ENCODE data around the gene TRIM39.
A peak's percentile ranks its signal among the peaks of the same experiment; 100 is the strongest.

The TRIM39 gene

DNA sequence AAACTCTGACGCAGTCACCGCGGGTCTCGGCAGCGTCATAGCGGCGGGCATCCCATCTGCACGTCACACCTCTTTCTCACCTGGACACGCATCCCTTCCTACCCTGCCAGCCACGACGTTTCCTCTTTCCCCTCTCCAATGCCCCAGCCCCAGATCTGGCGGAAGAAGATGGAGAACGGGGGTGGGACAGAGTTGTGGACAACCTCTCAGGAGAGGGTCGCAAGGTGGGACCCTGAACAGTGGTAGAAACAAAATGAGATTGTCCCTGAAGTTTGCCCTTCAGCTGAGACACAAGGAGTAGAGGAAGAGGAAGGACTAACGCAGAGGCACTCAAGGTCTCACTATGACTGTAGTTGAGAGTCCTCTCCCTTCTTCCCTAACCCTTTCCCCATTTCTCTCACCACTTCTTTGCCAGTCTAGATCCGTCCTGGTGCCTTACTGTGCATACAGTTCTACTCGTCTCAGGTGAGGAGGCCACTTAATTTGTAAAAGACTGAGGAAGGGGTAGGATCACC lies 562 bp downstream of the TRIM39 start:
- DNase-seq (ENCODE audit: low read depth in 1 of 2, low spot score in 1 of 2): no peak

DNA sequence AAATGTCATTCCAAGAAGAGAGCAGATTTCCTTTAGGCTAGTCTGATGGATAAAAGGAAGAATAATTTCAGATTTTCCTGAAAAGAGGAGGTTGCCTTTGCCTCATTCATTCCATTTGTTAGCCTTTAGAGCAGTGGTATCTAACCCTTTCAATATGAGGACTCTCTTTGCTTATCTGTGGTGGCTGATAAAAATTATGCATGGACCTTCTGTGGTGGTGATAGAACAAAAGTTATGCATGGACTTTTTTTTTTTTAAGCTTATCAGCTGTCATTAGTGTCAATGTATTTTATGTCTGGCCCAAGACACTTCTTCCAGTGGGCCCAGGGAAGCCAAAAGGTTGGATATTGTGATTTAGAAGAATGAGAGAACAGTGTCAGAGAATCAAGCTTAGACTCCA lies 1.7 kb downstream of the TRIM39 start:
- no peak for DNase-seq (ENCODE audit: low read depth in 1 of 2, low spot score in 1 of 2)

DNA sequence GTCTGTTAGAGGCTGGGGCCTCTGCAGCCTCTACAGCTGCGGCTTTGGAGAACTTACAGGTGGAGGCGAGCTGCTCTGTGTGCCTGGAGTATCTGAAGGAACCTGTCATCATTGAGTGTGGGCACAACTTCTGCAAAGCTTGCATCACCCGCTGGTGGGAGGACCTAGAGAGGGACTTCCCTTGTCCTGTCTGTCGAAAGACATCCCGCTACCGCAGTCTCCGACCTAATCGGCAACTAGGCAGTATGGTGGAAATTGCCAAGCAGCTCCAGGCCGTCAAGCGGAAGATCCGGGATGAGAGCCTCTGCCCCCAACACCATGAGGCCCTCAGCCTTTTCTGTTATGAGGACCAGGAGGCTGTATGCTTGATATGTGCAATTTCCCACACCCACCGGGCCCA lies 2.6 kb downstream of the TRIM39 start:
- no peak for DNase-seq (ENCODE audit: low read depth in 1 of 2, low spot score in 1 of 2)

DNA sequence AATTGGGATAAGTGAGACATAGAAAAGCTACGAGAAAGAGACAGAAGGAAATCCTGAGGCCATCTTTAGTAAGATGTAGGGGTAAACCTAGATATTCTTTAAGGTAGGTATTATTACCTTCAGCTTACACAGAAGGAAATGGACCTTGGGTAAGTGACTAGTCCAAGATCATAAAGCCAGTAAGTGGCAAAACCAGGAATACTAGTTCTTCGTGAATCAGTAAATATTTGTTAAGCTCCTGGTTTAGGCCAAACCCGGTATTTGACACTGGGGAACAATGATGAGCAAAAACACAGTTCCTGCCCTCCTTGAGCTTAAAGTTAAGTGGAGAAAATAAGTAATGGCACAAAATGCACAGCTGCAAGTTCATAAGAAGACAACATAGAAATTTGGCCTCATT lies 5.3 kb downstream of the TRIM39 start:
- DNase-seq (ENCODE audit: low read depth in 1 of 2, low spot score in 1 of 2): no peak

DNA sequence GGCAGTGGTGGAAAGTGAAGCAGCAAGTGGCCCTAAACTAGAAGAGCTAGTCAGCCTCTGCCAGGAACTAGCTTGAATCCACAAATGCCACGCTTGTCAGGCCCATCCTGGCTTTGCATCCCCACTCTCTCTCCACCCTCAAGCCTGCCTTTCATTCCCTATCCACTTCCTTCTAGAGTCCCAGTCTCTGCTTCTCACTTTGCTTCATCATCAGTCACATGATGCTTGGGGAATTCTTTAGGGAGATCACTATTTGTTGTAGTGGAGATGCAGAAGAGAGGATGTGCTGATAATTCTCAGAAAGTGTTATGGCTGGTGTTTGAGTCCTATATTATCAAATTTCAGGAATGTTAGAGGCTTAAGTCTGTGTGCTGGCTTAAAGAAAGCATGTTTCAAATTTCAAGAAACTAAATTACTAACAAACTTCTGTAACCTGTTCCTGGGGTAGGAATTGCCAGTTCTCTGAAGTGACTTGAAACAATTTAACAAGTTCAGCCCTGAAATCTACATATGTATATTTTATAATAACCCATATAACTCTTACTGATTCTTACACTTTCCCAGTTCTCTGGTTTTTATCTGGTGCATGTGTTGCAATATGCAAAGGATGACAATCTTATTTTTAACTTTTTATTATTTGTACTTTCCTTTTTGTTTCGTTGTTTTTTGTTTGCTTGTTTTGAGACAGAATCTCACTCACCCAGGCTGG lies 7.5 kb downstream of the TRIM39 start:
- no peak for DNase-seq (ENCODE audit: low read depth in 1 of 2, low spot score in 1 of 2)

DNA sequence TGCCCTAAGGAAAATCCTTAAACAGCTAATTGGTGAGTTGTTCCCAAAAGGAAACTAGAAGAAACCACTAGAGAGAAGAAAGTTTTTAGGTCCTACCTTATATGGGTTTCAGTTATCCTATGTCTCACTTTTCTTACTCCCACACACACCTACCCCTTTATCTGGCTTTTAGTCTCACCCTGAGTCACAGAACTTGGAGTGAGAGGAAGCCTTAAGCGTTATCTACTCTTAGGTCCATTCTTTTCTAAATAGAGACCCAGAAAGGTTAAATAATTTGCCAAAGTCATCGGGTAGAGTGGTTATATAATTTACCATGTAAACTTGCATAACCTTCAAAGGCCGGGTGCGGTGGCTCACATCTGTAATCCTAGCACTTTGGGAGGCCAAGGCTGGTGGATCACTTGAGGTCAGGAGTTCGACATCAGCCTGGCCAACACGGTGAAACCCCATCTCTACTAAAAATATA lies 13.9 kb downstream of the TRIM39 start:
- no peak for DNase-seq (ENCODE audit: low read depth in 1 of 2, low spot score in 1 of 2)

DNA sequence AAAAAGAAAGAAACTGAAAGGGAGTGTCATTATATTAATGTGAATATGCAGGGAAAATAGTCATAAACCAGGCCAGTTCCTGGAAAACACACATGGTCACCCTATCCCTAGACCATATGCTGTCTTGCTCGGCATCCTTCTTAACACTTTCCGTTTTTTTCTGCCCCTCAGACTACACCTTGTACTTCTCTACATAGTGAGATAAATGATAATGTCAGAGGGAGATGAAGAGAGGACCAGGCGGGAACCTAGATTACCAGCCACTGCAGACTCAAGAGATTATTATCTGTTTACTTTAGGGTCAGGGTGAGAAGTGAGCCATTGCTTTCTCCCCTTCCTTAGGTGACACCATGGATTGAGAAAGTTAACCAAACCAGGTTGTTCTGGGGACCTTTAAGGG lies 14.5 kb downstream of the TRIM39 start:
- DNase-seq (ENCODE audit: low read depth in 1 of 2, low spot score in 1 of 2): no peak

DNA sequence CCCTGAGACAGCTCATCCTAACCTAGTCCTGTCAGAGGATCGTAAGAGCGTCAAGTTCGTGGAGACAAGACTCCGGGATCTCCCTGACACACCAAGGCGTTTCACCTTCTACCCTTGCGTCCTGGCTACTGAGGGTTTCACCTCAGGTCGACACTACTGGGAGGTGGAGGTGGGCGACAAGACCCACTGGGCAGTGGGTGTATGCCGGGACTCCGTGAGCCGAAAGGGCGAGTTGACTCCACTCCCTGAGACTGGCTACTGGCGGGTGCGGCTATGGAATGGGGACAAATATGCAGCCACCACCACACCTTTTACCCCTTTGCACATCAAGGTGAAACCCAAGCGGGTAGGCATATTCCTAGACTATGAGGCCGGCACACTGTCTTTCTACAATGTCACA lies 15.0 kb downstream of the TRIM39 start:
- DNase-seq (ENCODE audit: low read depth in 1 of 2, low spot score in 1 of 2): no peak

DNA sequence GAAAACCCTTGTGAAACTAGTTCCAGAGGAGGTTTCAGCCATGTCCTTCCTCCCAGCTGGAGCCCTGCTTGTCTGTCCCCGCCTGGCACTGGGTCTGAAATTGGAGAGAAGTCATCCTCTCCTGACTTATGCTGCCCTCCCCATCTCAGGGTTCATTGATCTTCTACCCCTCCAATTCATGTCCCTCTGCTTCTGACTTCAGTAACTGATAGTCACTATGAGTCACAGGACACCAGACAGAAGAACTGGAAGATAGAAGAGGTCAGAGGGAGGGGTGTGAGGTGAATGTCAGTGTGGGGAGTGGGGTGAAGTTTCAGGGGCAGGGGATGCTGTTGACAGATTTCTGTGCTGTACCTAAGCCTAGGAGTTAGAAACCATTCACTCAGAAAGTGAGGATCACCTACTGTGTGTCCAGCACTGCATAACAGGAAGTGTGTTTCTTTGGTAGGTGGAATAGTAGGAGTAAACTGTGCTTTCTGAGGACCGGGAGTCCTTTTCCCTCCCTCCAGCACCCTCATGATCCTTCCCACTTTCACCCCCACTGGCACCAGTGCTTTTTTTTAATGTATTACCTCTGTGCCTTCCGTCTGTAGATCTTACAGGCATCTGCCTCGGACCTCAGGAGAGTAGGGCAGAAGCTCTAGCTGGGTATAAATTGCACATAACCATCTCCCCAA lies 17.6 kb downstream of the TRIM39 start:
- no peak for DNase-seq (ENCODE audit: low read depth in 1 of 2, low spot score in 1 of 2)

DNA sequence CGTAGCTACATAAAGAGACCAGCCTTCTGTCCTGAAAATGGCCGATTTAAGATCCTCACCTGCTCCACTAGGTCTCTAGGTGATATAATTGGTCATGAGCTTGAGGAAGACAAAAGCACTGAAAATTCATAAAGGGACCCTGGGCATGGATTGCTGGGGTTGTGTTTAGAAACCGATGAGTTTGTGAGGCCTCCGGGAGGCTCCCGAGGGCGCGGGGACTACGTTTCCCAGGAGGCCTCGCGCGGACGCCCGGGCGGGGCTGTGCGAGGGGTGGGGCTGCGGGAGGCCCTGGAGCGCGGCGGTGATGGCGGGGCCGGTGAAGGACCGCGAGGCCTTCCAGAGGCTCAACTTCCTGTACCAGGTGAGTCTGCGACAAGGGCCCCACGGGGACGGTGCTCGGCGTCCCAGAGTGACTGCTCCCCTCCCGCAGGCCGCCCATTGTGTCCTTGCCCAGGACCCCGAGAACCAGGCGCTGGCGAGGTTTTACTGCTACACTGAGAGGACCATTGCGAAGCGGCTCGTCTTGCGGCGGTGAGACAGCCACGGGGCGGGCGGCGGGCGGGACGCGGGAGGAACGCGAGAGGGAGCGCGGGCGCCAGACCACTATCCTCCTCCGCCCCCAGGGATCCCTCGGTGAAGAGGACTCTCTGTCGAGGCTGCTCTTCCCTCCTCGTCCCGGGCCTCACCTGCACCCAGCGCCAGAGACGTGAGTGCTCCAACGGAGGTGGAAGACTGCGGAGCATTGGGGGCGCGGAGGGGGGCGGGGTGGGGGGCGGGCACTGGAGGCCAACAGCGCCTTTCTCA lies 18.3 kb downstream of the TRIM39 start, which contains the start of gene RPP21:
Gene RPP21 (plus strand): TSS at position 289 of the 804 bp plus-strand sequence. CDS start 16 bp downstream, at position 305.
- peak; percentile 79 to 80 for DNase-seq (ENCODE audit: low read depth in 1 of 2, low spot score in 1 of 2)

DNA sequence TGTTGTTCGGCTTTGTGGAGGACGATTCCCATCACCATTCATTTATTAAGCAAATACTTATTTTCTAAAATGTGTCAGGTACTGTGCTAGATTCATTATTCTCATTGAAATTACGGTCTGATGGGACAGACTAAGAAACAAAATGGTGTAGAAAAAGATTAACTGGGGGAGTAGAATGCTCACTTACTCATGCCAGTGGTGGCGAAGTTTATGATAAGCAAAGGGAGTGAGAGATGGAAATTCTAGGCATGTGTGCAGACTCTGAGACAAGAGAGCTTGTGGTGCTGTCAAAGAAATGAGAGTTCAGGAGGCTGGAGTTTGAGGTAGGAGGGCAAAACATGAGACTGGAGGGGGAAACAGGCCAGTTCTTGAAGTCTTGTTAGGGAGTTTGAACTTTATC lies 19.1 kb downstream of the TRIM39 start:
- no peak for DNase-seq (ENCODE audit: low read depth in 1 of 2, low spot score in 1 of 2)

DNA sequence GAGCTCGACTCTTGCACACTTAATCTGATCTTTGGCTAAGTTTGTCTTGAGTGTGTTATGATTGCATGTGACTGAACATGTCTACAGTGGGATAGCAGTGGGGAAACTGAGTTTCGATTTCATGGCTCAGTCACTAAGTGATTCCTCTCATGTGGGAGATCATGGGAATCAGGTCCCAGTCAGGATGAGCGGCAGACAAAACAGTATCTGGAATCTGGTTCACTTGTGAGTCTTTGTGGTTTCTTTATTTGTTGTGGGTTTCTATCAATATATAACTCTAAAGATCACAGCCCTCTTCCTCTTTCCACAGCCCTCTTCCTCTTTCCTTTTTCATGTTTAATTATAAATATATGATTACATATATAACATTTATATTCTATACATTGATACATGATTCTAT lies 22.2 kb downstream of the TRIM39 start:
- no peak for DNase-seq (ENCODE audit: low read depth in 1 of 2, low spot score in 1 of 2)

DNA sequence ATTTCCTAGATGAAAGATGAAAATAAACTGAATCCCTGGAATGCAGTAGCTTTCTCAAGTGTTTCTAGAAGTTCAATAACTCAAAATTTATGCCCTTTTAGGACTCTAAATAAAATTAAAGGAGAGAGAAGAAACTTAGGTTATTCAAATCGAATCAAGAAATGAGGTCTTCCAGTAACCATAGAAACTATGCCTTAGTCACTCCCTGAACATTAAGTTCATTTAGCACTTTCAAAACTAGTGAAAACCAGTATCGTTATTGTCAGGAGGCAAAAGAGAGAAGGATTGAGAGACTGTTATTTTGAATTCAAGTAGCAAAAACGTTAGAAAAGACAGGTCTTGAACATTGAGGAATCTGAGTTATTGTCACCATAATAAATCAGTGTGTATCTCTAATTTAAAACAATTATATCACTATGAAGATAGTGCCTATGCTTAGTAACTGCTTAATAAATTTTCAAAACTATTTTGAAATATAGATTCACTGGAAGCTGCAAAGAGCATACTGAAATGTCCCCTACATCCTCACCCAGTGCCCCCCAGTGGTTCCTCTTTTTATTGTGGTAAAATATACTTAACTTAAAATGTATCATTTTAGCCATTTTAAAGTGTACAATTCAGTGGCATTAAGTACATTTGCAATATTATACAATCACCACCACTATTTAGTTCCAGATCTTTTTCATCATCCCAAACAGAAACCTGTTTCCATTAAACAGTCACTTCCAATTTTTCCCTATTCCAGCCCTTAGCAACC lies 22.9 kb downstream of the TRIM39 start:
- DNase-seq (ENCODE audit: low read depth in 1 of 2, low spot score in 1 of 2): no peak

DNA sequence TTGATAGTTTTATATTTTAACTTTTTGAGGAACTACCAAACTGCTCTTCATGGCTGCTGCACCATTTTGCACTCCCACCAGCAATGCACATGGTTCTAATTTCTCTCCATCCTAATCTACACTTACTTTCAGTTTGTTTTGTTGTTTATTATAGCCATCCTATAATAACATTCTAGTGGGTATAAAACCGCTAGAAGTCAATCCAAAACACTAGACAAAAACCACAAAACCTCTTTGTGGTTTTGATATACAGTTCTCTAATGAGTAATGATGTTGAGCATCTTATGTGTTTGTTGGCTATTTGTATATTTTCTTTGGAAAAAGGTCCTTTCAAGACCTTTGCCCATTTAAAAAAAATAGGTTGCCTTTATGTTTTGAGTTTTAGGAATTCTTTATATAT lies 23.8 kb downstream of the TRIM39 start:
- no peak for DNase-seq (ENCODE audit: low read depth in 1 of 2, low spot score in 1 of 2)

DNA sequence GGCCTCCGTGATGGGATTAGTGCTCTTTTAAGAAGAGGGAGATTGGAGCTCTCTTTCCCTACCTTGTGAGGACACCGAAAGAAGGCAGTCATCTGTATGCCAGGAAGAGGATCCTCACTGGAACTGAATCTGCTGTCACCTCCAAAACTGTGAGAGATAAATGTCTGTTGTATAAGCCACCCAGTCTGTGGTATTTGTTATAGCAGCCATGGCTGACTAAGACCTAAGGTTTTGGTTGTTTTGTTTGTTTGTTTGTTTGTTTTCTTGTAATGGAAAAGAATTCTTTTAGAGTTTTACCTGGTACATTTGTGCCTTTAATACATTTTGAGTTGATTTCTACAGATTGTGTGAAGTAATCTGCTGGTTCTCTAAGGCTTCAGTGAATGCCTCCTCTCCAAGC lies 25.8 kb downstream of the TRIM39 start:
- no peak for DNase-seq (ENCODE audit: low read depth in 1 of 2, low spot score in 1 of 2)

DNA sequence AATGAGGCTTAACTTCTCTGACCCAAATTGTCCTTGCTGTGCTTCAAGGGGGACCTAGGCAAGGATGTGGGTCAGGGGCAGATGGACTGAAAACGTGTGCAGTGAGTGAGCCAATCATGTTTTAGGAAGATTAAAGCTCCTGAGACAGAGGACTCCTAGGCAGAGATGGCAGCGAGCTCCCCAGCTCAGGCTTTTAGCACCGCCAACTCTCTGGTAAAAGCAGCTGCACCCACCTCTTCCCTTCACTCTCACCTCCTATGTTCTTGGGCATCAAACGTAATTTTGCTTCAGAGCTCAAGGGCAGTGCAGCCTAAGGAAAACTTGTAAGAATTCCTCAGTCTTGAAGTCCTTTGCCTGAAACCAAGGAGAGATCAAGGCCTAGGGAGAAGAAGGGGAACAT lies 28.6 kb downstream of the TRIM39 start:
- no peak for DNase-seq (ENCODE audit: low read depth in 1 of 2, low spot score in 1 of 2)

DNA sequence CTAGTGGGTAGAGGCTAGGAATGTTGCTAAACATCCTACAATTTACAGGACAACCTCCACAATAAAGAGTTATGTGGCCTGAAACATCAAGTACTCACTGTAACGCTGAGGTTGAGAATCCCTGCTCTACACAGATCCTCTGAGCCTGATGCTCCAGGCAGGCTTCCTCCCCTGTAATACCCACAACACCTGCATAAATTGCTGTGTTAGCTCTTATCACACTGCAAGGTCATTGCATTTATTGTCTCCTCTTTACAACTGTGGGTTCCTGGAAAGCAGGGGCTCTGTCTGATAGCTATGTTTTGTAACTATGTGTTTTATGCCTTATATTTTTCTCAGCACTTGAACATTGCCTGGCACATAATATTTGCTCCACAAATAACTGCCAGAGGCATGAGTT lies 29.8 kb downstream of the TRIM39 start:
- DNase-seq (ENCODE audit: low read depth in 1 of 2, low spot score in 1 of 2): no peak

DNA sequence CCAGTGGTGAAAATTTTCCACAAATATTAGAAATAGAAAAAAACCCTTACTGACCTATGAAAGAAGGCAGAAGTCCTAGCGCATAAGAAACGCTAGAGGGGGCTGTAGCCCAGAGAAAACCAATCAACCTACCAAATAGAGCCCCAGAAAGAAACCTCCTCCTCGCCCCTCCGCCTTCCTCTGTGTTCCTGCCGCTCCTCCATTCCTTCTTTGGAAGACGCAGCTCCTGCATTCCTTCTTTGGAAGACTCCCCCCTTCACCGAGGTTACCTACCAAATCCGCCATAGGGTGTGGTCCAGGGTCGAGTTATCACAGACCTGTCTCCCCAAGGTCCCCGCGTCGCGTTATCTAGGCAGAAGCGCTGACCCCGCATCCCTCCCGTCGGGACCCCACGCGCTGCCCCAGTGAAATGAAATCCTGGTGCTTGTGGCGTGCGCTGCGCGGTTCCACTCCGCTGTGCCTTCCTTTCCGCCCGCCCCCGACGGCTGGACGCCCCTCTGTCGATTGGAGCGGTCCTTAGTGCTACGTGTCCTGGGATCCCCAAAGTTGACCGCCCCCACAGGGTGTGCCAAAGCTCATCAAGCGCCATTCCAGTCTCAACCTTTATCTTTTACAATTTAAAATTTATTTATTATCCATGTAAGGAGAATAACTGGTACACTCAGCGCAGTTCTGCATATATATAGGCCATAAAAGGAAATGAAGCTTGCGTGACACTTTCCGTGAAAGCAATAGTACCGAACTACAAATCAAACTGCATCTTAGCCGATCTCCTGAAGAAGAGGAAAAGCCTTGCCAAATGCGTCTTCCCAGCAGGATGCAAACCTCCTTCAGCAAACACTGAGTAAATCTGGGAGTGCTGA lies 31.2 kb downstream of the TRIM39 start:
- peak in 1 of 2 donors; percentile 13 for DNase-seq (ENCODE audit: low read depth in 1 of 2, low spot score in 1 of 2)

DNA sequence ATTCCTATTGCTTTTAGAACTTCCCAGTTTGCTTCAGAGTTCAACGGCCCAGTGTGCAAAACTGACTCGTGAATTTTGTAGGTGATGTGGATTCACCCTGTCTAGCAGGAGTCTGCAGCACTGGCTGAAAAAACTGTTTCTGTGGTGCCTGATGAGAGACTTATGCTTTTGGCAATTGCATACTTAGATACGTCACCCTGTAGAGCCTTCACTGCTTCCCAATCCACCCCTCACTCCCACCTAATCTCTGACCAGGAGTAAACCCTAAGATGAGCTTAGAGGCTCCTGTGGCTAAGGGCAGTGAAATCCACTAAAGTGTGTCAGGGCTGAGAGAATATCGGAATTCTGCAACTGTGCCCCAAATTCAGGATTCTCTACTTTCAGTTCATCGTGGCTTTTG lies 32.5 kb downstream of the TRIM39 start:
- DNase-seq (ENCODE audit: low read depth in 1 of 2, low spot score in 1 of 2): no peak

DNA sequence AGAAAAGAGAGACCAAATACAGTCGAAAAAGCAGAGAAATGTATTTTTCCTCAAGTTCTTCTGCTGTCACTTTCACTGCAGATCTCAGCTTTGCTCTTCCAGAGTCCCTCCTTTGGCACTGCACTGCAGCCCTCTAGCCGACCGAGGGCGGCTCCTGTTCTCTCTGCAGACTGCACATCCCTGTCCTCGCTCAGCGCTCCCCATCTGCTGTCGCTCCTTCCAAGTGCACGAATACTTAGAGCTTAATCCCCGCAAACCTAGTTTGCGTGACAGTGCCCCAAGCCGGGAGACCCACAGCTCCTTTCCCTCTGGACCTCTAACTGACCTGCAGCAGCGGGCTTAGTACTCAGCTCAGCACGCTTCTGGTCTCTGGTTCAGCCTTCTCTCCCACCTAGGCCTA lies 33.4 kb downstream of the TRIM39 start:
- no peak for DNase-seq (ENCODE audit: low read depth in 1 of 2, low spot score in 1 of 2)
